Measurements from ENCODE around the gene CTXND1.

Gene CTXND1

DNA sequence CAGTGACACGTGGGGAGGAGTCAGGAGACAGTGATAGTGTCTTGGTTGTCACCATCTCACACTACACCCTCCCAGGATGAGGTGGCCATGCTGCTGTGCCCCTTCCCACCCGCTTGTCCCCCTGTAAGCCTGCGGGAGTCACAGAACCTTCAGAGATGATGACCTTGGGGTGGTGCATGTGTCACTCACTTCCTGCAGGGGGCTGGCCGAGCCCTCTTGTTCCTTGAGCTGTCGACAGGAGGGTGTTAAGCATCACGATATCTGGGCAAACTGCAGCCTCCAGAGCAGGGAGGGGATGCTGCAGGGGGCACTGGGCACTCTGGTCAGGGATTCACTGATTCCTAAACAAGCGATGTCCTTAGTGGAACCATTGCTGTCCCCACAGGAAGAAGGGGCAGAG, 71.5 kb downstream of the CTXND1 start:
- DNase-seq, result no peak

DNA sequence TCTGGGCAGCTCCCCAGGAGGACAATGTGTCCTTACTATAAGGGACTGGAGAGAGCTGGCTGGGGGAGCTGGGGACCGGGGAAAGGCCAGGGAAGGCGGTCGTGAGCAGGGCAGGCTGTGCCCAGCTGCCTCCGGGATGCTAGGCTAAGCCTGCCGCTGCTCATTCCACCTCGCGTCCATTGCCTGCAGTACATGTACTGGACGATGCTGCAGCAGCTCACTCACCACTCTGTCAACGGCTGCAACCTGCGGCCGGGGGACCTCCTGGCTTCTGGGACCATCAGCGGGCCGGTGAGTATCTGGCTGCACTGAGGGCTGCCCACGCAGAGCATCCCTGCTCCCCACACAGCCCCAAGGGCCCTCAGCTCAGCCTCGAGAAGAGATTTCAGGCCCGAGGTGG, 72.1 kb downstream of the CTXND1 start:
- no peak for DNase-seq

DNA sequence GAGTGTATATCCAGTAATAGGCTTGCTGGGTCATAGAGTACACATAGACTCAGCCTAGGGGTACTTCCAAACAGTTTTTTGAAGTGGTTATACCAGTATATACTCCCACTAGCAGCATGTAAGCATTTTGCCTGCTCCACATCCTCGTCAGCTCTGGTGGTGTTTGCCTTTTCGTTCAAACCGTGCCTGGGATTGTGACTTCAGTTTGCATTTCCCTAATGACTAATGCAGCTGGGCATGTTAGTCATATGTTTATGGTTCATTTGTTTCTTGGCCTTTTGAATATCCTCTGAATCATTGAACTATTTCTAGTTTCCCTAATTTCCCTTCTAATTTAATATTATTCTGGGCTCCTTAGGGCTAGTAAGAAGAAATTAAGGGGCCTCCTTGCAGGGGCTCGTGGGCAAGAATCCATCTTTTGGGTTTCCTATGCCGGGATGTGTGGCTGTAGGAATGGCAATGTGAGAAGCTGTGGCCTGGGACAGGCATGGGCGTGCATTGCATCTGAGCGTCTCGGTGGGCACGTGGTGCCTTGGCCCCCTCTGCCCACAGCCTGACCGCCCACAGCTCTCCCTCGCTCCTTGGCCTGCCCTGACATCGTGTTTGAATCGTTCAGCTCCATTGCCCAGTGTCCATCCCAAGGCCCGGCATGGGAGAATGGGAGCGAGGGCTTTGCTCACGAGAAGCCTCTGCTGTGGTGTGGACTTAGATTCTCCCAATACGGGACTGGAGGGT, 72.8 kb downstream of the CTXND1 start:
- DNase-seq, result no peak

DNA sequence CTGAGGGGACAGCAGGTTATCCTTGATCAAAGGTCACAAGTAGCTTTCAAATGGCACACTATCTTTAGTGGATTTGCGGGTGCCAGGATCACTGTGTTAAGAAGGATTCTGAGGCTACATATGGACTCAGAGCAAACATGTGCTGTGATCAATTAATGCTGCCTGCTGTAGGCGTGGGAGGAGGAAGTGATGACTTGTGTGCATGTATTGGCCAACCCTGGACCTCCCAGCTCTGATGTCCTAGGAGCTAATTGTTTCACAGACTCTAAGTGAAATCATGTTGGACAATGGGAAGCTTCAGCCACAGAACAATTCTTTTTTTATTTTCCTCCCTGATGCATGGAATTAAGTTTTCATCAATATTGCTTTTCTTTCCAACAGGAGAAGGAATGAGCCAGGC, 74.9 kb downstream of the CTXND1 start:
- no peak for DNase-seq

DNA sequence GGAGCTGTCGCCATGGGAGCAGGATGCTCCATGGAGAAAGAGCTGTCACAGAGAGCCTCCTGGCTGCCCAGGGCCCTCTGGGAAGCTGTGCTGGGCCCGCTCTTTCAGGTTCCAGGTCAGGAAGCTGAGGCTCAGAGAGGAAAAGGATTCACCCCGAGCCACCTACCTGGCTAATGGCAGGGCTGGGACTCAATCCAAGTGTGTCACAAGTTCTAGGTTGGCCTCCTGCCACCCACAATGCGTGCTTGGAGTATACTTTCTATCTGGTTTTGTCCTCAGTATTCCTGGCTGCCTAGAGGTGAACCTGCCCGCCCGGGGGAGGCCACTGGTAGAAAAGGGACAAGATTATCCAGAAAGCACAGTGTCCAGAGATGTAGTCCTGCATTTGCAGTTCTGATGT, 75.6 kb downstream of the CTXND1 start:
- no peak for DNase-seq

DNA sequence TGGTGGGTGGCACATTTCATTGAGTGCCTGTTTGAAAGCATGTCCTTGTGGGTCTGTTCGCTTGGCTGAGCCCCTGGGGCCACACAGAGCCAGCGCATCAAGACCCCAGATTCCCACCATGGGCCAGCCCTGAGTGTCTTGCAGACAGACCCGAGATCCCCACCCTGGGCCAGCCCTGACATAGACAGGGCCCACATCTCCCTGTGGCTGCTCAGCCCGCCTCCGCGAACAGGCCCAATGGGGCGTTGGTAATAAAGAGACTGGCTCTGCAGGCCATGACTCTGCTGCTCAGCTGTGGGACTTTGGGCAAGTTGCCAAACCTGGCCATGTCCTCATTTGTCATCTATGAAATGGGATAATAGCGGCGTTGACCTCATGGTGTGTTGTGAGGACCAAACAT, 76.6 kb downstream of the CTXND1 start:
- DNase-seq, result no peak

DNA sequence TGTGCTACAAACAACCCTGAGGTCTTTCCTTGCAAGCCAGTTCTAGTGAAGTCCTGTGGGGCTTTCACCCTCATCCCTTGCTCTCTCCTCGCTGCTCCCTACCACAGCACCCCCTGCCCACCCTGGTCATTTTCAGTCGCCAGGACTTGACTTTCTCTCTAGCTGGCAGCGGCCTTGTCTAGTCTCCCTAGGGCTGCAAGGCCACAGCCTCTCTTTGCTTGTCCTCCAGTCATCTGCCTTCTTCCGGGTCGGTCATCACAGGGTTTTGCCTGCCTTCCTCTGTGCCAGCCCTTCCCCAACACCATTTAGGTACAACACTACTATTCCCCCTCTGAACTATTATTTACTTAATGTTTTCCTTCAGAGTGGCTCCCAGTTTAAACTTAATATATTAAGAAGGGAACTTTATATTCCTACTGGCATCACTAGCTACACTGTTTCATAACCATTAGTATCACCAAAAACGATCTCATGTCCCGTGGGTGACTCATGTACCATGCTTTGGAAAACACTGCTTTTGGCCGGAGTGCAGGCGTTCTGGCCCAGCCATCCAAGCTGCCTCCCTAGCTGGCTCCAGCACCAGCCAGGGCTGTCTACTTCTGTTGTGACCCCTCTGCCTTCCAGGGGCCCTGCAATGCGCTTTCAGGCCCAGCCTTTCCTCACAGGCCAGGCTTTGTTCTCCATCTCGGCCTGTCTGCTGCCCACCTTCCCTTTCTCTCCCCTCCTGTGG, 77.8 kb downstream of the CTXND1 start:
- DNase-seq, result no peak

DNA sequence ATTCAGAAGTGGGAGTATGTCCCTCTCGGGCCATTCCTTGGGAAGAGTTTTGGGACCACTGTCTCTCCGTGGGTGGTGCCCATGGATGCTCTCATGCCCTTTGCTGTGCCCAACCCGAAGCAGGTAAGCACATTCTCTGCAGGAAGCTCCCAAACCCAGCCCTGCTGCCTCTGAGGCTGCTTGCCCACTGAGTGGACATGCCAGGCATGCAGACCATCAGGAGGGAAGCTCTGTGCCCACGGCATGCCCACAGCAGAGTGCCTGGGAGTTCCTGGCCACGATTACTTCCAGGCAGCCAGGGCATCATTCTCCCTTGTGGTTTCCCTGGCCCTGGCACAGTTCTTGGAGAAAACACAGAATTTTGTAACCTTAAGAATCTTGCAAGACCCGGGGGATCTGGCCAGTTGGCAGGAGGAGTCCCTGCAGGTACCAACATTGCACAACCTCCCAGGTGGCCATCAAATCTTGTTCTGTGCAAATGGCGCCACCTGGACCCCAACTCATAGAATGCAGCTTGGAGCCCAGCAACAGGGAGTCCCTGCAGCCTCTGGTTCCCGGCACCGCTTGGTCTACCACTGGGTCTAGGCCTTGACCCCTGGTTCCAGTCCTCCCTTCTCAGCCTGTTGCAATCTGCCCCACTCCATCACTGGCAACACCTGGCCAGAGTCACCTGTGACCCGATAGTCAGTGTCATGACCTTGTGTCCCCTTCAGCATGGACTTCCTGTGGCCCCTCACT, 78.8 kb downstream of the CTXND1 start:
- DNase-seq, result peak; percentile 82

DNA sequence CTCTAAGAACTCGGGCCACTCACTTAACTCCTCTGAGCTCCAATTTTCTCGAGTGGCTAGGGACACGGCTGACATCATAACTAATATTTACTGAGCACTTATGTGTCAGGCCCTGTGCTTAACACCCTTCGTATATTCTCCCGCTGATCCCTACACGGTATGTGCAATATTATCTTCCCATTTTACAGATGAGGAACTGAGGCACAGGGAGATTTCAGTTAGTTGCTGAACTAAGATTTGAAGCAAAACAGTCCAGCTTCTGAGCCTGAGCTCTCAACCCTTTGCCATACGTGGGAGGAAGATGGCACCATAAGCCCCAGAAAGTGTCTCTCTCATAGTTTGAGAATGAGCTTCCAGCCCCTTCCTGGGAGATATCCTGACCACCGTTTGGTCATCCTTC, 79.6 kb downstream of the CTXND1 start:
- no peak for DNase-seq

DNA sequence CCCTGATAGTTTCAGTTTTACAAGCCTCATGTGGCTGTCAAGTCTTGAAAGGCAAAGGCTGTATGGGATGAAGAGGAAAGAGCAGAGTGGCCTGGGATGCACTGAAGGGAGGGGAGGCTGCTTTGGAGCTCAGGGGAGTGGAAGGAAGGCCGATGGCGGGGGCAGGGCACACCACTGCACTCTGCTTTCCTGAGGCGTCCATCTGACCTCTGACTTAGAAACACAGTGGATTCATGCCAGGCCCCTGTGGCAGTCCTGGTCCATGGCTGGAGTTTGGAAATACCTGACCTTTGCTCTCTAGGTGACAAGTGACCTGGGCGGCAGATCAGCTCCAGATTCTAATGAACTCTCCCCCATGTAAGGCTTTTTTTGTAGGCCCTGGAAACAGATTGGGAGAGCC, 80.2 kb downstream of the CTXND1 start:
- no peak for DNase-seq

DNA sequence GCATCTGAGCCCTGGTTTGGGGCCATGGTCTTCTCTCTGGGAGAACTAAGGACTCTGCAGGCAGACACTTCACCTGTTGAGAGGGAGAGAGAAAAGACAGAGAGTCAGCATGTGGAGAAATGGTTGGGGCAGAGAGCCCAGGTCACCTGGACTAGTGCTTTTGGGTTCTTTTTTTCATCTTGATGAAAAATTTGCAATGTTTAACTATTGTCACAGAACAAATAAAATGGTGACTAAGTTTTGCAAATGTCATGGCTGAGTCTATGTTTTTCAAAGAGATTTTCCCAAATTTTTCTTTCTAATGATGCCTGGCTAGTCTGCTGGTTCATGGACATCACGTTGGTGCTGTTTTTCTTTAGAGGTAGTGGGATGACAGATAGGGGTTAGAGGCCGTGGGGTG, 81.4 kb downstream of the CTXND1 start:
- no peak for DNase-seq

DNA sequence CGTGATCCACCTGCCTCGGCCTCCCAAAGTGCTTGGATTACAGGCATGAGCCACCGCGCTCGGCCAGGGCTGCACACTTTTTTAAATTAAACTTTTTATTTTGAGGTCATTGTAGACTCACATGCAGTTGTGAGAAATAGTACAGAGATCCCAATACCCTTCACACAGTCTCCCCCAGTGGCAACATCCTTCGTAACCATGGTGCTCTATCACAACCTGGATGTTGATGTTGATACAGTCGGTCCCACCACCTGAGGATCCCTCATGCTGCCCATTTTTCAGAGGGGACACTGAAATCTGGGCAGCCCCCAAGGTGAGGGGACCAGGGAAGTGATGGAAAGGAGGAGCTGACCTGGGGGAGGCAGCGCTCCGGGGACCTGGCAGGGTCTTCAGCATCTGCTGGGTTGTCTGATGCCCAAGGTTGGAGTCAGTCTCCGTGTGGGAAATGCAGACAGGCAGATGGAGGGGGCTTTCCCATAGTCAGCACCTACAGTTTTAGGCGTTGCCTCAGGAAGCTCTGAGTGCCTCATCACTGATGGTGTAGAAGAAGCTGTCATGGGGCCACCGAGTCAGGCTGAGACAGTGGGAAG, 82.2 kb downstream of the CTXND1 start:
- no peak for DNase-seq

DNA sequence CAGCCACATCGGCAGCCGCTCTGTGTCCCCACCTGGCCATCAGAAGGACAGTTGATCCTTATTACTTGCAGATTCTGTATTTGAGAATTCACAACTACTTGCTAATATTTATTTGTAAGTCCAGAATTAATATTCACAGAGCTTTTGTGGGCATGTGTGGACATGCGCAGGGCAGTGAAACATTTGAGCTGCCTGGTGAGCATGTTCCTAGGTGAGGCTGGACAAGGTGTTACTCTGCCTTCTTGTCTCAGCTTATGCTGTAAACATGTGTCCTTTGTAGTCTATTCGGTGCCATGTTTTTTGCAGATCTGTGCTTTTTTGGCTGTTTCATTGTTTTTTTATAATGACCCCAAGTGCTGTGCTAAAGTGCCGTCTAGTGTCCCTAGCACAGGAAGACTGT, 83.6 kb downstream of the CTXND1 start:
- DNase-seq, result no peak

DNA sequence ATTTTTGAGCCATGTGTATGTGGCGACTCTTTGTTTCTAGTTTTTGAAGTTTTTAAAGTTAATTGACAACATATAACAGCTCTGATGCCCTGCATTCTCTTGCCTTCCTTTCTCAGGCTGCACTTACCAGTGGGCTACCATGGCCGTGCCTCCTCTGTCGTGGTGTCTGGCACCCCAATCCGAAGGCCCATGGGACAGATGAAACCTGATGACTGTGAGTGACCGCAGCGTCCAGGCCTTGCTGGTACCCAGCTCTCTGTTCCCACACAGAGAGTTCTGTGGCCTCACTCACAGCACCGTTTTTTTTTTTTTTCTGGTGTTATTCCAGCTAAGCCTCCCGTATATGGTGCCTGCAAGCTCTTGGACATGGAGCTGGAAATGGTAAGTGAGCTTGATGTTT, 84.1 kb downstream of the CTXND1 start:
- no peak for DNase-seq

DNA sequence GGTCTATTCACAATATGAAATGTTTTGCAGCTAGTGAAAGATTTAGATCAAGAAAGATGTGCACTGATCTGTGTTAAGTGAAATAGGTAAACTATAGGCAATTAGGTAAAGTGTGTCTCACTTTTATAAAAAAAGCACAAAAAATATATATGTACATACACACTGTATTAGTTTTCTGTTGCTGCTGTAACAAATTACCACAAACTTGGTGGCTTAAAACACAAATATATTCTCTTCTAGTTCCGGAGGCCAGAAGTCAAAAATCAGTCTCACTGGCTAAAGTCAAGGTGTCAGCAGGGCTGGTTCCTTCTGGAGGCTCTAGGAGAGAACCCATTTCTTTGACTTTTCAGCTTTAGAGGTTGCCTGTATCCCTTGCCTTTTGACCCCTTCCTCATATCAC, 88.1 kb downstream of the CTXND1 start:
- no peak for DNase-seq

DNA sequence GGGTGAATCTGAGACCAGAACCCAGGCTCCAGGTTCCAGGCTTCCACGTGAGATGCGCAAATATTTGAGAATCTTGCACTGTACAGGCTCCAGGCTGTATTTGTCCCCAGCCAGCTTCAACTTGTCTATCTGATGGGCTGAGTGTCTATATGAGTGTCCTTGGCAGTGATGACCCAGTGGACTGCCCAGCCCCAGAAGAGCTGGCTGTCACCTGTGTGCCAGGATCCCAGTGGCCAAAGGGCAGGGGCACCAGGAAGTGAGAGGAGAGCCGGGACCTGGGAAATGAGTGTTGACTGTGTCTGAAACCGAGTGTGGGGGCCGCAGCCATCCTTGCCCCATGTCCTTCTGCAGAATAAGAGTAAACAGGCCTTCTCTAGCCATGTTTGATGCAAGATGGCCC, 88.8 kb downstream of the CTXND1 start:
- no peak for DNase-seq

DNA sequence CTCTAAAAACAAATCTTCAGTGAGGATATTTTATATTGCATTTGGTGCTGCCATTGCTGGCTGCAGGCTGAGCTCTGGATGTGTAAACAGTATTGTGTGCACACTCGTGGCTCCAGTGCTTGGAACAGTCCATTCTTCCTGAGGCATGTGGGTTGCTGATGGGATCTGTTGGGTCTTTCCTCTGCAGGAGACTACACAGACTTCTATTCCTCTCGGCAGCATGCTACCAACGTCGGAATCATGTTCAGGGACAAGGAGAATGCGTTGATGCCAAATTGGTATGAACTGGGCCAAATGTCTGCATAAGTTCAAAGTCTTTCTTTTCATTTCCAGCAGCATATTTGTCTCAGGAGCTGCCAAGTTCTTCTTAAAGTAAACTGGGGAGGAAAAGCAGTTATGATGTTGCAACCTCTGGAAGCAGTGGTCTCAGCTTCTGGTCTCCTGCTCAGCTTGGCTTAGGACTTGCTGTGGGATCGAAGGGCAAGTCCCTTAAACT, 89.9 kb downstream of the CTXND1 start:
- no peak for DNase-seq

DNA sequence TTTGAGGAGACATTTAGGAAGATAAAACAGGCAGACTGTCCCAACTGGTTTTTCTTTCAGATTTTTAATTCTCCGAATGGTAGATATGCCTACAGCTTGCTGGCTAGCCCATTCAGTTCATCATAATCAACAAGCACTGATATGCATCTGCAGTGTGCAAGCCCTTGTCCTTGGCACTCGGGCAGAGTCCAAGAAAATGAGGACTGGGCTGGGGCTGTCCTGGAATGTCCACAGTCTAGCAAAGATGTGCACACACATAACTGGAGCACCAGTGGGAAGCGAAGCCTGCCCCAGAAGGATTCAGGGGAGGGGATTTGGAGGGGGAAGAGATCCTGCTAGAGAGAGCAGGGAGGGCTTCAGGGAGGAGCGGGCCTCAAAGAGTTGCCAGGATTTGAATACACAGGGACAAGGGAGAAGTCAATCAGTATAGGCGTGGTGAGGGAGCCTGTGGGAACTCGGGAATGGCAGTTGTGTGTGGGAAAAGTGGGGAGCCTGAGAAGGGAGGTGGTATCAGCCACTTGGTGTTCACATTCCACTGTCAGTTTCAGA, 90.5 kb downstream of the CTXND1 start:
- no peak for DNase-seq

DNA sequence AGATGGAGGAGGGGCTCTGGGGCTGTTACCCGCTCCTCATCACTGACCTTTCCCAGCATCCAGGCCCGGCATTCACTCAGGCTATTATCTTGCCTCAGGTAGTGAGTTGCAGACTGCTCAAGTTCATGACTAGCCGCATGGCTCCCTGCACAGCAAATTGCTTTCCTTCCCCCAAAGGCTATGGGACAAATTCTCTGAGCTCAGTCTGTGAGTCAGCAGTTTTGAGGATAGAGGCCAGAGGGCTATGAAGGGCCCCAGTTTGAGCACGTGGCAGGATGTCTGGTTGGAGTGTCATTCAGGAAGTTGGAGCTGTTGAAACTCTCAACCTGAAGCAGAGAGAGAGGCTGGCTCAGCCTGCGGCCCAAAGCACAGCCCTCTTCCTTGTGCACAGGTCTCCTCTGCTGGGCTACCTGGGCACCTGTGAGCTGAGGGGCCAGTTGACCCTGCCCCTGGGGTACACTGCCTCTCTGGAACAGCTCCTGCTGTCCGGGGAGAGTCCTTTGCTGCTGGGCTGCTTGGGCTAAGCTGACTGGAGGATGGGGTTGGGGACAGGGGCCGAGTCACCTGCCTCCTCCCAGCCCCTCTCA, 91.3 kb downstream of the CTXND1 start:
- DNase-seq, result no peak

DNA sequence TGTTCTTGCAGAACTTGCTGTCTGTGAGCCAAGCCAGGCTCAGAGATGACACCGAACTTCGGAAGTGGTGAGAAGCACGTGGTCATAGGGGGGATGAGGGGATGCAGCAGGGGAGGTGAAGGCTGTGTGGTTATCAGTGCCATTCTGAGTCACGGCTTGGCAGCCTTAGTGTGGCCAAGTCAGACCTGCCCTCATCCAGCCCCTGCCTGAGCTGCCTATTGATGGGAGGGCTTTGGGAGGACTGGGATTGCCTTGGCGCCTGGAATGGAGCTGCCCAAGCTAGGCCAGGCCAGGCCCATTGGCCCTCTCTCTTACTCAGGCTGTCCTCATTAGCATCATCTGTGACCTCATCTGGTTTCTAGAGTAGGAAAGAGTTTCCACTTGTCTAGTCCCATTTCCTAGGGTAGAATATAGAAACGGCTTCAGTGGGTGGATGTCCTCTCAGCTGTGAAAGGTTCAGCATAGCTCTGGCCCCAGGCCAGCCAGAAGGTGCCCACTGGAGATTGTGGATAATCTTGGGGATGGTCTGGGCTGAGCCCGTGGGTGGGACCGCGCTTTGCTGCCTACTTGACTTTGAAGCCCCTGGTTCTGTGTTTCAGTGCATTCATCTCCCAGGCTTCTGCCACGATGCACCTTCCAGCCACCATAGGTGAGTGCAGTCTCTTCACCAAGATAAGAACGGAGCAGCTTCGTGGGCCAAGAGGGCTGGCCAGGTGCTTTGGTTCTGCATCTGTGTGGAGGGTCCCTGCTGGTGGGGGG, 92.0 kb downstream of the CTXND1 start:
- no peak for DNase-seq

DNA sequence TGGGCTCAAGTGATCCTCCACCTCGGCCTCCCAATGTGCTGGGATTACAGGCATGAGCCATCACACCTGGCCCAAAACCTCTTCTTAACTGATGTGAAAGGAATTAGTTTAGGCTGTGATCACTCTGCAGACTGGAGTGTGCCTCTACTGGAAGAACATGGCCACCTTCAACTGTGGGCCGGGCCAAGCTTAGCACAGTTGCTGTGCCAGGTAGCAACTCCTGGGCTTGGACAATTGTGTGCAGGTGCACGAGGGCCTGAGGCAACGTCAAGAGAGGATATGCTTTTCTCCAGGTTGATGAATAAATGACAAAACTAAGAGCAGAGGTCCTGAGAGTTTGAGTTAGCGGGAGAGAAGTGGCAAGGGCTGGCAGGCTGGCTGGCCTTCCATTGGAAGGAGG, 92.7 kb downstream of the CTXND1 start:
- DNase-seq, result no peak

DNA sequence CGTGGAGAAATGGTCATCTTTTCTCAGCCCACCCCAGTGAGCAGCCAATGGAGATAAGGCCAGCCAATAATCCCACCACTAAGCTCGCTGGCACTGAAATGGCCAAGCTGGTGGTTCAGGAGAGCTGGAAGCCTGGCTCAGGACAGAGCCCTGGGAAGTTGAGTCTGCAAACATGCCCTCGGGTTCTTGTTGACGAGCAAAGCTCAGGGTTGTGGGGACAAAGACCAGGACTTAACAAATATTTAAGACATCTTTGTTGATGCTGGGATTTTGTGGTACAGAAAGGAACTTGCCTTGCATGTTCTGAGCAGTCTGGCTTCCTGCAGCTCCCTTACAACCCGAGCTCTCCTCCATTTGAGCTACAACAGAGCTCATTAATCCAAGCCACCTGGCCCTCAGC, 94.8 kb downstream of the CTXND1 start:
- no peak for DNase-seq
